Epithelial cell of proximal tubule (primary cell): Measurements from ENCODE around the gene TENM4. TPM values are rescaled to one million over a fixed set of nuclear protein-coding genes. Genes with fewer than 3 reads are reported as not detected.

Source experiments
- DNase-seq: peaks from one replicate; pipeline ENCODE4 v3.0.0-alpha.2; 2011; ENCODE audit warnings: low read depth
- H3K4me3 ChIP-seq: 2 replicates; pipeline ENCODE4 v1.5.1; 2011; ENCODE audit warnings: low read depth, mild to moderate bottlenecking, low read length
- CTCF ChIP-seq: conservative IDR thresholded peaks from 2 replicates; pipeline ENCODE4 v1.5.1; 2012; ENCODE audit warnings: low read depth, mild to moderate bottlenecking, low read length
- total RNA-seq: library from RNA; depleted of rRNA; stranded (reverse); fragments of >200 nt; gene quantifications from 2 replicates; pipeline ENCODE4 v1.2.3, GENCODE V29; 2015

Gene TENM4
- total RNA-seq, 1 donor from 2014 or later: 22.2 TPM

- no peak for DNase-seq
- no peak for TF ChIP-seq CTCF
- no peak overlapping the region for H3K4me3 ChIP-seq
Measured at GRCh38 chr11:79287952-79288351, 152.9 kb downstream of the TENM4 start.

GRCh38 chr11:79285756-79286155 lies 155.1 kb downstream of the TENM4 start:
- DNase-seq: no peak
- TF ChIP-seq CTCF: no peak

GRCh38 chr11:79276736-79277325 lies 164.0 kb downstream of the TENM4 start:
- TF ChIP-seq CTCF: no peak
- no peak for DNase-seq
- H3K4me3 ChIP-seq: no peak overlapping the region

More at GRCh38 chr11:79285756-79286155, 155.1 kb downstream of the TENM4 start:
- no peak overlapping the region for H3K4me3 ChIP-seq

GRCh38 chr11:79274636-79275331 lies 166.0 kb downstream of the TENM4 start:
- no peak for TF ChIP-seq CTCF
- DNase-seq: no peak
- H3K4me3 ChIP-seq: no peak overlapping the region

GRCh38 chr11:79273781-79274180 lies 167.0 kb downstream of the TENM4 start:
- no peak for TF ChIP-seq CTCF
- no peak overlapping the region for H3K4me3 ChIP-seq
- no peak for DNase-seq

GRCh38 chr11:79269611-79270307 lies 171.1 kb downstream of the TENM4 start:
- H3K4me3 ChIP-seq: no peak overlapping the region
- no peak for TF ChIP-seq CTCF
- no peak for DNase-seq
